Sigmoid colon (tissue), 7 donors: ENCODE data around the gene TMEM132D. TPM values are rescaled to one million over a fixed set of nuclear protein-coding genes. Genes with fewer than 3 reads are reported as not detected.

Experiments
- DNase-seq: peaks from one replicate; pipeline ENCODE4 v3.0.0-alpha.2; 2019
- H3K27ac ChIP-seq, 4 donors: fragments of 200-600 bp; sonication (generic); one replicate each; pipeline ENCODE4 v1.5.1; 2016 to 2019; ENCODE audit warnings: mild to moderate bottlenecking in 1 of 4
- H3K27me3 ChIP-seq, 3 donors: fragments of 200-600 bp; sonication (generic); one replicate each; pipeline ENCODE4 v1.5.1; 2019; ENCODE audit warnings: mild to moderate bottlenecking in 1 of 3
- H3K36me3 ChIP-seq, 4 donors: fragments of 200-600 bp; sonication (generic); one replicate each; pipeline ENCODE4 v1.5.1; 2016 to 2019
- H3K4me1 ChIP-seq, 4 donors: fragments of 200-600 bp; sonication (generic); one replicate each; pipeline ENCODE4 v1.5.1; 2017 to 2019
- H3K4me3 ChIP-seq, 4 donors: fragments of 200-600 bp; sonication (generic); one replicate each; pipeline ENCODE4 v1.5.1; 2017 to 2019; ENCODE audit warnings: mild to moderate bottlenecking in 2 of 4, moderate library complexity in 1 of 4
- H3K9me3 ChIP-seq, 4 donors: fragments of 200-600 bp in 3 of 4; sonication (generic) in 3 of 4; one replicate each; pipeline versions ENCODE4 v1.5.1 to v1.6.1; 2013 to 2019
- EP300 ChIP-seq, 4 donors: sonication (generic); formaldehyde crosslinking; IDR thresholded peaks; one replicate each; pipeline ENCODE4 v1.6.1; 2017; ENCODE audit warnings: antibody characterized with exemption in 4 of 4
- POLR2A ChIP-seq, 2 donors: fragments of 450-650 bp; IDR thresholded peaks; one replicate each; pipeline ENCODE4 v1.6.1; 2016; ENCODE audit warnings: antibody characterized with exemption in 2 of 2, mild to moderate bottlenecking in 2 of 2, moderate library complexity in 2 of 2
- POLR2AphosphoS5 ChIP-seq, 4 donors: sonication (generic); formaldehyde crosslinking; IDR thresholded peaks; one replicate each; pipeline ENCODE4 v1.6.1; 2017; ENCODE audit warnings: antibody characterized with exemption in 4 of 4
- WGBS, 2 donors: extraction: QIAGEN DNeasy Blood & Tissue Kit; methylation state at CpG; one replicate each; pipeline ENCODE4 v1.1.7; 2013; 5-methylcytosine and 5-hydroxymethylcytosine counted together
- intact Hi-C: fragments of 100-400 bp; cut with DNase I; formaldehyde crosslinking; loops from one replicate; pipeline ENCODE4 v1.15.1; 2023
- polyA plus RNA-seq, 3 donors: library from polyadenylated mRNA; stranded (reverse); fragments of 200-250 nt; gene quantifications; one replicate each; pipeline ENCODE4 v1.2.3, GENCODE V29; 2013
- total RNA-seq, 4 donors: library from RNA; depleted of rRNA; stranded (reverse); fragments of >200 nt; gene quantifications; one replicate each; pipeline ENCODE4 v1.1.0, GENCODE V29; 2016
- TF ChIP-seq, protein P1 (sequence below), 4 experiments: fragments of 450-650 bp in 3 of 4; fragments of 200-600 bp in 1 of 4; IDR thresholded peaks; one replicate each; pipeline ENCODE4 v1.5.1; 2016 to 2019; ENCODE audit warnings: antibody characterized with exemption in 4 of 4, mild to moderate bottlenecking in 3 of 4, moderate library complexity in 2 of 4
- donor health status: healthy with polysubstance abuse.
- donor health status: Bipolar disorder and iron deficiency.
- donor health status: healthy.

The TMEM132D gene
- total and polyA plus RNA-seq, 7 donors = under 0.01 to 0.03 (median under 0.01) TPM; not detected in 3

DNA sequence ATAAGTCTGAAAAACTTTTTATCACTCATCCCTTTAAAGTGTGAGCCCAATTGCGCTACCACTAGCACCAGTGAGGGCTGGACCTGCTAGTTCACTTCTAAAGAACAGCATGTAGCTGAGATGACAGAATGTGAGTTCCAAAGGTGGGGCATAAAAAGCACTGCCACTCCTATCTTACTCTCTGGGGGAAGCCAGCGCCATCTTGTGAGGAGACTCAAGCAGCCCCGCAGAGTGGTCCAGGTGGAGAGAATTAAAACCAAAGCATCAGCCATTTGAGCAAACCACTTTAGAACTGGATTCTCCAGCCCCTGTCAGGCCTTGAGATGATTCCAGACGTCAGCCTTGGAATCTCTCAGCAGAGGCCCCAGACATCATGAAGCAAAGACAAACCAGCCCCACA lies 39.9 kb downstream of the TMEM132D start:
- WGBS, 2 donors = 69% methylated on average over 4 of the region's 4 CpGs
- Histone ChIP-seq H3K4me1 (no peaks in the 10 kb centered on the region), H3K27ac (no peak overlapping the region), H3K4me3 (no peak overlapping the region), H3K36me3 (no peaks in the 10 kb centered on the region), H3K9me3 (peaks cover 0 to 9% (median 3%) of the 10 kb centered on the region in 4 donors), H3K27me3 (no peaks in the 10 kb centered on the region)
- DNase-seq = no peak
- TF ChIP-seq EP300 (IDR thresholded peaks at IDR 0.05) (no peak), POLR2AphosphoS5 (IDR thresholded peaks at IDR 0.05) (no peak), POLR2A (IDR thresholded peaks at IDR 0.05) (no peak)
- TF ChIP-seq, protein P1, sequence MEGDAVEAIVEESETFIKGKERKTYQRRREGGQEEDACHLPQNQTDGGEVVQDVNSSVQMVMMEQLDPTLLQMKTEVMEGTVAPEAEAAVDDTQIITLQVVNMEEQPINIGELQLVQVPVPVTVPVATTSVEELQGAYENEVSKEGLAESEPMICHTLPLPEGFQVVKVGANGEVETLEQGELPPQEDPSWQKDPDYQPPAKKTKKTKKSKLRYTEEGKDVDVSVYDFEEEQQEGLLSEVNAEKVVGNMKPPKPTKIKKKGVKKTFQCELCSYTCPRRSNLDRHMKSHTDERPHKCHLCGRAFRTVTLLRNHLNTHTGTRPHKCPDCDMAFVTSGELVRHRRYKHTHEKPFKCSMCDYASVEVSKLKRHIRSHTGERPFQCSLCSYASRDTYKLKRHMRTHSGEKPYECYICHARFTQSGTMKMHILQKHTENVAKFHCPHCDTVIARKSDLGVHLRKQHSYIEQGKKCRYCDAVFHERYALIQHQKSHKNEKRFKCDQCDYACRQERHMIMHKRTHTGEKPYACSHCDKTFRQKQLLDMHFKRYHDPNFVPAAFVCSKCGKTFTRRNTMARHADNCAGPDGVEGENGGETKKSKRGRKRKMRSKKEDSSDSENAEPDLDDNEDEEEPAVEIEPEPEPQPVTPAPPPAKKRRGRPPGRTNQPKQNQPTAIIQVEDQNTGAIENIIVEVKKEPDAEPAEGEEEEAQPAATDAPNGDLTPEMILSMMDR (IDR thresholded peaks at IDR 0.05) = no peak
- intact Hi-C loops = no loop called here

DNA sequence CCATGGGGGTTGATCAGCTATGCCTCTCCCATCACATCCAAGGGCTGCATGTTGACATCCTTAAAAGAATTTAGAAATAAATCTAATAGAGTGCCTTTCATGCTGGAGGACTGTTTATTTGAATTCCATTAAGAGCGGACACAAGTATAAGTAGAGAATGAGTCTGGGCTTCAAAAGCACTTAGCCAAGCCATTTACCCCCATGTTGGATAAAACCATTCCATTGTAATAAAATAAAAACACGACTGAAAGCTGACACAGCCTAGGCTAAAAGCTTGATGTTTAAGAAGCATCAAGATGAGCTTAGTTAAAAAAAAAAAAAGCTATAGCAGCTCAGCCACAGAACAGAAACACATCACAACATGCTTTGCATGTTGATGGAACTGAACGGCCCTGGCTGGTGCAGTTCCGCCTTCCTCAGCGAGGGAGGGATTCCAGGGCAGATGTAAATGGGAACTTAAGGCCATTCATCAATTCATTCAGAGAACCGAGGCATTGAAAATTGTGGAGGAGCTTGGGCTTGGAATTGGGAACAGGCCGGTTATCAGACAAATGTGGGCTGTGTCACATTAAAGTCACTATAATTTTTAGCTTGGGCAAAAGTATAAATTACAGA lies 41.2 kb downstream of the TMEM132D start:
- 54 to 69% methylated on average over 7 of the region's 7 CpGs for WGBS, 2 donors
- H3K4me3 ChIP-seq = no peak overlapping the region
- no peak for TF ChIP-seq POLR2AphosphoS5 (IDR thresholded peaks at IDR 0.05)
- no peak for DNase-seq
- no peaks in the 10 kb centered on the region for H3K4me1 ChIP-seq
- H3K27ac ChIP-seq = no peak overlapping the region
- intact Hi-C loops = no loop called here
- H3K36me3 ChIP-seq = no peaks in the 10 kb centered on the region
- no peaks in the 10 kb centered on the region for H3K27me3 ChIP-seq
- peaks cover 0 to 9% (median 3%) of the 10 kb centered on the region in 4 donors for H3K9me3 ChIP-seq

DNA sequence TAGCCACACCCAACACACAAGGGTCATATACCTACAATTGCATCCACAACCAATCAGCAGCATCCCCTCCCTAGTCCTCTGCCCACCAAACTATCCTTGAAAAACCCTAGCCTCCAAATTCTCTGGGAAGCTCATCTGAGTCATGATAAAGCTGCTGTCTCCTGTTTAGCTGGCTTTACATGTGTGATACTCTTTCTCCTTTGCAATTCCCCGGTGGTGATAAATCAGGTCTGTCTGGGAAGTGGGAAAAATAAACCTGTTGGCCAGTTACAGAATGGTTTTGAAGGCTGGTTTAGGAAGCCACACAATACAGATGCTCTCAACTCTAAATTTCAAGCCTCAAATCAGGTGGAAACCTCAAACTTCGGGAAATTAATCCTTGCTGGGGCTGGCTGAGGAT lies 41.9 kb downstream of the TMEM132D start:
- H3K27me3 ChIP-seq = no peaks in the 10 kb centered on the region
- no peak for DNase-seq
- intact Hi-C loops = no loop called here
- H3K9me3 ChIP-seq = peaks cover 0 to 9% (median 3%) of the 10 kb centered on the region in 4 donors
- 67% methylated on average over 2 of the region's 2 CpGs for WGBS, 2 donors
- H3K4me3 ChIP-seq = no peak overlapping the region
- H3K36me3 ChIP-seq = no peaks in the 10 kb centered on the region
- H3K27ac ChIP-seq = no peak overlapping the region
- H3K4me1 ChIP-seq = no peaks in the 10 kb centered on the region
- TF ChIP-seq, protein P1 (IDR thresholded peaks at IDR 0.05) = no peak

DNA sequence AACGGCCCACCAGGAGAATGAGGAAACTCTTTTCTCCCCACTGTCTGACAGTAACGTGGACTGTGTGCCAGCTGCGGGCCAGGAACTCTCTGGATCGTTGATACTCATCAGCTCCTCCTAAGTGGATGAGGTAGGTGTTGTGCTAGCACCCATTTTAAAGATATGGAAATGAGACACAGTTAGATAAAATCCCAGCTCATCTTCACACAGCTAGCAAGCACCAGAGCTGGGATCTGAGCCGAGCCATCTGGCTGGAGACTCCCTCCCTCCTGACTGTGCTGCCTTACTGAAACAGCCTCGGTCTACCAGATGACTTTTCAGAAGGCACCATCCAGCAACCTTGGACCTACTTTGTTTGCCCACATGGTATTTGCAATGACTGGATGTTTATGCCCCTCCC lies 49.2 kb downstream of the TMEM132D start:
- Histone ChIP-seq H3K9me3 (no peaks in the 10 kb centered on the region), H3K36me3 (no peaks in the 10 kb centered on the region), H3K4me3 (no peak overlapping the region), H3K27ac (no peak overlapping the region), H3K4me1 (no peaks in the 10 kb centered on the region), H3K27me3 (no peaks in the 10 kb centered on the region)
- TF ChIP-seq, protein P1 (IDR thresholded peaks at IDR 0.05) = no peak
- TF ChIP-seq POLR2A (IDR thresholded peaks at IDR 0.05) (no peak), POLR2AphosphoS5 (IDR thresholded peaks at IDR 0.05) (no peak), EP300 (IDR thresholded peaks at IDR 0.05) (no peak)
- intact Hi-C loops = no loop called here
- DNase-seq = no peak
- 73 to 80% methylated on average over 6 of the region's 6 CpGs for WGBS, 2 donors

DNA sequence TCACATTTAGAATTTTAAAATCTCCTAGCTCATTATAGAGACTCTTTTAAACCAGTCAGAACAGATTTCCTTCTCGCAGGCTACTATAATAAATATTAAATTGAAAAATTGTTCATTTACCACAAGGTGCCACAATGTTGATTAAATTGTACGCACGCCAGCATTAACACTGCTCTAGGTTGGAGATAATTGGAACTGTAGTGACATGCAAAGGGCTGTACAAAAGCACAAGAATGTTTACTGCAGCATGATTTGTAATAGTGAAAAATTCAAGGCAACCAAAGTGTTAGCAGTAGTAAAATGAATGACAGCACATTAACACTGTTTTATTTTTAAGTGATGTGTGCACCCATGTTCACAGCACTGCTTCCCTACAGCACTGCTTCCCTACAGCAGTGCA lies 52.5 kb downstream of the TMEM132D start:
- DNase-seq = no peak
- WGBS, 2 donors = 90 to 91% methylated on average over 3 of the region's 3 CpGs
- Histone ChIP-seq H3K9me3 (no peaks in the 10 kb centered on the region), H3K36me3 (no peaks in the 10 kb centered on the region), H3K4me3 (no peak overlapping the region), H3K27me3 (peaks cover 0 to 4% (median 0%) of the 10 kb centered on the region in 3 donors), H3K4me1 (no peaks in the 10 kb centered on the region), H3K27ac (no peak overlapping the region)
- TF ChIP-seq POLR2AphosphoS5 (IDR thresholded peaks at IDR 0.05) = no peak
- TF ChIP-seq, protein P1 (IDR thresholded peaks at IDR 0.05) = no peak
- TF ChIP-seq POLR2A (IDR thresholded peaks at IDR 0.05) = no peak
- no peak for TF ChIP-seq EP300 (IDR thresholded peaks at IDR 0.05)
- intact Hi-C loops = no loop called here
